PFSK-1 (cell line): ENCODE results near the gene CD82.
A peak's percentile ranks its signal among the peaks of the same experiment; 100 is the strongest.

Experiments
- FOXP2 ChIP-seq: optimal IDR thresholded peaks from 2 replicates; pipeline ENCODE3; 2011; ENCODE audit warnings: borderline replicate concordance, control low read depth, inconsistent platforms; ENCODE audit not compliant: insufficient read depth; ENCODE audit errors: extremely low read length, extremely low read depth
- POLR2AphosphoS5 ChIP-seq: IDR thresholded peaks from 2 replicates; pipeline ENCODE4 v1.6.1; 2012; ENCODE audit warnings: low read depth, mild to moderate bottlenecking, control low read depth, low read length, moderate library complexity
- SIN3A ChIP-seq: IDR thresholded peaks from 2 replicates; pipeline ENCODE4 v1.6.1; 2012; ENCODE audit warnings: mild to moderate bottlenecking, low read length, moderate library complexity, borderline replicate concordance; ENCODE audit not compliant: insufficient read depth
- TAF1 ChIP-seq: IDR thresholded peaks from 2 replicates; pipeline ENCODE4 v1.6.1; 2012; ENCODE audit warnings: low read length, control low read depth, borderline replicate concordance; ENCODE audit not compliant: insufficient read depth
- TF ChIP-seq, protein P1 (sequence below), 2 experiments: IDR thresholded peaks; 2 replicates each; pipeline versions ENCODE4 v1.6.1 to v1.8.0; 2011 to 2012; ENCODE audit warnings: low read depth in 2 of 2, low read length in 2 of 2, control low read depth in 1 of 2, inconsistent platforms in 1 of 2, mild to moderate bottlenecking in 1 of 2, moderate library complexity in 1 of 2; ENCODE audit not compliant: insufficient read depth in 1 of 2

CD82 gene

DNA sequence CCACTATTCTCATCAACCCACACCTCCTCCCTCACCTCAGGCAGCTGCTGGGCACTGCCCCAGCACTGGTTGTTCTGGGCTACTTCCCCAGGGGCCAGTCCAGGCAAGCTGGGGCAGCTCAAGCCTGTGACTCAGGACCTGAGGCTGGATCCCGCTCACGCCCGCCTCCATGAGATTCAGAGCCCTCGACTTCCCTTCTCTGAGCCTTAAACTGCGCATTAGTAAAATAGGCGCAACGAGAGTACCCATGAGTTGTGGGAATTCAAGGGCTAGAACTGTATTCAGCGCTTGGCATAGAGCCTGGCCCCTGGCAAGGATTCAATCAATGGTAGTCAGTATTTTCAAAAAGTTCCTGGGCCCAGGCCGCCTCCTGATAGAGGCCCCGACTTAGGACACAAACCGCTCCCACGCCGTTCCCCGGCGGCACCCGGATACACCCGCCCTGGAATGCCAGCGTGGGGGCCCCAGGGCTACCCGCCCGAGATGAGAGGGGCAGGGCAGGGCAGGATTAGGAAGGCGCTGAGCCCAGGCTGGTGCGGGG, 723 bp upstream of the CD82 start:
- TF ChIP-seq FOXP2, result no peak

DNA sequence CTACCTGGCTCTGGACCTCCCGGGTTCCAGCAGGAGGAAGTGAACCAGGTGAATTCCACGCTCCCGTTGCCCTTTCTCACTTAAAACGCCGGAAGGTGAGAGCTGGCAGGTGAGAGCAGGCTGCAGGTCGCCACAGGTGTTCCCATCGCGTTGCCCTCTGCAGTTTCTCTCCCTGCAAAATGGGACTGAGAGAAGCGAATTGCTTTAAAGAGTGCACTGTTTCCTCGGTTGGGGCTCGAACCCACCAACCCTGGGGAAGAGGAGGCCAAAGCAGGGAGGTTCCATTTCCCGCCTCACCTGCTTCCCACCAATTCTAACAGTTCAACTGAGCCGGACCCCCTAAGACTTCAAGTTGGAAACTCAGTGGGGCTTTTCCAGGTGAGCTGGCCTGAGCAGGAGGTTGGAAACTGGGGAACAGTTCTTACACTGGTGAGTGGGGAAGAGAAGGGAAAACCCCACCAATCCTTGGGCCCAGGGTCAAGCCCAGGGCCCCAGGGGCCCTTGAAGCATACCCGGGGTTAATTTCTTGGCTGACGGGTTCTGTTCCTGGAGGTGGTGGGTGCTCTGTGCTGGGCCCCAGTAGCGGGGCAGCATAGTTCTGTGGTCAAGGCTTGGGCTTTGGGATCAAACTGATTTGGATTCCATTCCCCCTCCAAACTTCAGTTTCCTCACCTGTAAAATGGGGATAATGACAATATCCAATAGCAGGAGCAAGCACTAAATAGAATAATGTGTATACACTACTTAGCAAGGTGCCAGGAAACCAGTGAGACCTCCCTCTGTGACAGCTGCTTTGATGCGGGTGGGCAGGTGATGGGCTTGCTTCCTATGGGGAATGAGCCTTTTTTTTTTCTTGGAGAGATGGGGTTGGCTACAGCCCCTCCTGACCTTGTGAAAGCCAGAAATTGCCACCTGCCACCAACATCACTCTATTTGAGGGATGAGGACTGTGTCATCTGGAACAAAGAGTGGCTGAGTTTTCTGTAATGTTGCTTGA, 788 bp downstream of the CD82 start:
- TF ChIP-seq TAF1, result no peak
- TF ChIP-seq SIN3A, result no peak
- no peak for TF ChIP-seq FOXP2

DNA sequence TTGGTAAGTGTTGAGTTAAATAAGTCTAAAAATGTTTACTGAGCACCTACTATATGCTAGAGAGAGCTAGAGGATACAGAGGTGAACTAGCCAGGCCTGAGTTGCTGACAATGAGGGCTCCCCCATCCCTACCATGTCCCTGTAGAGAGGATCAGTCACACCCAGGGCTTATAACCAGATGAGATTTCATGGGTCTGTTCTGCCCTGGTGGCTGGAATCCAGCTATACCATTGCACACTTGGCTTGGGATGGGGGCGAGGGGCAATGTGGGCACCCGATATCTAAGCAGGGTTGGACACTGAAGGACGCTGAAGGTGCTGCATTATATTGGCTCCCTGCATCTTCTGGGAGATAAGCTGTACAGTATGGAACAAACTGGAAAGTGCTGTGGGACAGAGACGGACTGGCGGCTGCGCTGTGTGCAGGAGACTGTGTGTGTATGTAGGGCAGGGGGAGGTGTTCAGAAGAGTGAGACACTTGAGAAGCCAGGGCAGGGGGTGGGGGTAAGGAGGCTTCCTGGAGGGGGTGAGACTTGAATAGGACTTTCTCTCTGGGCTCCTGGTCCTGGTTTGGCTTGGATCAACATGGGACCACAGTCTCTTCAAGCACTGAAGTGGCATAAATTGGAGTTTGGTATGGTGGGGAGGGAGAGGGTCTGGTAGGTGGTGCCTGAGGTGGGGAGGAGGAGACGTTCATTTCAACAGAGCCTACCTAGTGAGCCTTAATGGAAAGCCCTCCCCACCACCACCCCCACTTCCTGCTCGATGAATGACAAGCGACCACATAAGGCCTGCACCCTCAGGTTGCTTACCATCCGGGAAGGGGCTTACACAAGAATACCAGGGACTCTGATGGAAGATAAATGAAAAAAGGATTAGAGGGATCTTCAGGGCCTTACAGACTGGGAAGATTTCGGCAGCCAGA, 1.8 kb downstream of the CD82 start:
- TF ChIP-seq SIN3A (no peak), TAF1 (no peak)

DNA sequence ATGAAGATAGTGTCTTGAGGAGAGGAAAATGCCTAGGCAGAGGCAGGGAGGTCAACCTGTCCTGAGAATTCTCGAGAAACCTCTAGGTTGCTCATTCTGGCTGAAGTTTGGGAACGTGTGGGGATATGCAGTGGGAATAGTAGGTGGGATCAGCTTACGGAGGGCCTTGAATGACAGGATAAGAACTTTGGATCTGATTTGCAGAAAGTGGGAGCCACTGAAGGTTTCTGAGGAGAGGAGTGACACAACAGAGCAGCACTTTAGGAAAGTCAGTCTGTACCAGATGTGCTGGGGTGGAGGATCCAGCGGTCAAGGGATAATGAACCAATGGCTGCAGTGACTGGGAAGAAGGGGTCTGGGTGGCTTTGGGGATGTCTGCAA, 2.4 kb downstream of the CD82 start:
- TF ChIP-seq TAF1 (no peak), POLR2AphosphoS5 (no peak), SIN3A (no peak), FOXP2 (no peak)
- TF ChIP-seq, protein P1, sequence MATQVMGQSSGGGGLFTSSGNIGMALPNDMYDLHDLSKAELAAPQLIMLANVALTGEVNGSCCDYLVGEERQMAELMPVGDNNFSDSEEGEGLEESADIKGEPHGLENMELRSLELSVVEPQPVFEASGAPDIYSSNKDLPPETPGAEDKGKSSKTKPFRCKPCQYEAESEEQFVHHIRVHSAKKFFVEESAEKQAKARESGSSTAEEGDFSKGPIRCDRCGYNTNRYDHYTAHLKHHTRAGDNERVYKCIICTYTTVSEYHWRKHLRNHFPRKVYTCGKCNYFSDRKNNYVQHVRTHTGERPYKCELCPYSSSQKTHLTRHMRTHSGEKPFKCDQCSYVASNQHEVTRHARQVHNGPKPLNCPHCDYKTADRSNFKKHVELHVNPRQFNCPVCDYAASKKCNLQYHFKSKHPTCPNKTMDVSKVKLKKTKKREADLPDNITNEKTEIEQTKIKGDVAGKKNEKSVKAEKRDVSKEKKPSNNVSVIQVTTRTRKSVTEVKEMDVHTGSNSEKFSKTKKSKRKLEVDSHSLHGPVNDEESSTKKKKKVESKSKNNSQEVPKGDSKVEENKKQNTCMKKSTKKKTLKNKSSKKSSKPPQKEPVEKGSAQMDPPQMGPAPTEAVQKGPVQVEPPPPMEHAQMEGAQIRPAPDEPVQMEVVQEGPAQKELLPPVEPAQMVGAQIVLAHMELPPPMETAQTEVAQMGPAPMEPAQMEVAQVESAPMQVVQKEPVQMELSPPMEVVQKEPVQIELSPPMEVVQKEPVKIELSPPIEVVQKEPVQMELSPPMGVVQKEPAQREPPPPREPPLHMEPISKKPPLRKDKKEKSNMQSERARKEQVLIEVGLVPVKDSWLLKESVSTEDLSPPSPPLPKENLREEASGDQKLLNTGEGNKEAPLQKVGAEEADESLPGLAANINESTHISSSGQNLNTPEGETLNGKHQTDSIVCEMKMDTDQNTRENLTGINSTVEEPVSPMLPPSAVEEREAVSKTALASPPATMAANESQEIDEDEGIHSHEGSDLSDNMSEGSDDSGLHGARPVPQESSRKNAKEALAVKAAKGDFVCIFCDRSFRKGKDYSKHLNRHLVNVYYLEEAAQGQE (IDR thresholded peaks at IDR 0.05; ENCODE audit: insufficient read depth in 1 of 2, low read depth in 2 of 2, low read length in 2 of 2), result no peak

DNA sequence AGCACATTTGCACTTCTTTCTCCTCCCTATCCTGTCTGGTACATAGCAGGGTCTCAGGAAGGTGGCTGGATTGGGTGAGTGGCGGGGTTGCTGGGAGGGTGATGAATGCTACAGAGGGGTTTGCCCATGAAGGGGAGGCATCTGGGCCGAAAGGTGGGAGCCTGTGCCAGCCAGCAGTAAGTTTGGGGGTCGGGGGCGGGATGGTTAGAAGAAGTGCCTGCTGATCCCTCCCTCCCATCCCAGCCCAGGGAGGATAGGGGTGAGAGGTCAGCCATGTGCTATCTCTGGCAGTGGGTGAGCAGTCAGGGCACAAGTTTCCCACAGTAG, 2.8 kb downstream of the CD82 start:
- no peak for TF ChIP-seq FOXP2
- TF ChIP-seq, protein P1 (IDR thresholded peaks at IDR 0.05; ENCODE audit: insufficient read depth in 1 of 2, low read depth in 2 of 2, low read length in 2 of 2), result no peak
- TF ChIP-seq POLR2AphosphoS5, result no peak
- TF ChIP-seq SIN3A, result no peak
- TF ChIP-seq TAF1, result no peak

DNA sequence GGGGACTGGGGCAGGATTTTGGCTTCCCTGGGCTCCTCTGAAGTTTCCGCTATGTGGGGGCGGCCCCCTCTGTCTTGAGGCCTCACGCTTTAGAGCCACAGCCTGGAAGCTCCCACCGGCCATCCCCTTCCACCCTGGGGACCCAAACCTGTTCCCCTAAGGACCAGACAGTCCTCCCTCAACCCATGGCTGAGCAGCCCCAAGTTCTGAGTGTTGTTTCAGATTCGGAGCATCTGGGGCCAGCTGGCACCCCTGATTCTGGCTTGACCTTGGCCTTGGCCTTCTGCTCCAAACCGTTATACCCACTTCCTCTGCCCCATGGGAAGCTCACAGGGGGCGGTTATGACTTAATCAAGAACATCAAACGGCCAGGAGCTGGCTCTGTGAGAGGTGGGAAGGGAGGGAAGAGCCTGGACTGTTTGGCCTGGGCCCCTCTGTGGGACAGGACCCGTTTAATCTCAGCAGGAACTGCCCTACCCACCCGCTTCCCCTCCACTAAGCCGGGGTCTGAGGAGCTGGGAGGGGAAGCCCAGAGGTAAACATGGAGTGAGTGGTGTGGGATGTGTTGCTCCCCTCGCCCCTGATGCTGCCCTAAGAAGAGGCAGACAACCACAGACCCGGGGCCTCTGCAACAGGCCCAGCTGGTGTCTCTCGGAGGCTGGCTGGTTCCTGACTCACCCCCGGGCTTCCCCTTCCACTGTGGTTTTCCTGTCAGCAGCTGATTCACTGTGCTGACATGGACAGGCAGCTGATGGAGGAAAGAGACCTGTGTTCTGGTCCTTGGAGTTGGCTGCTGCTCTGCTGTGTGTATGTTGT, 3.4 kb downstream of the CD82 start:
- TF ChIP-seq FOXP2, result peak; percentile 15
- TF ChIP-seq POLR2AphosphoS5, result no peak
- TF ChIP-seq SIN3A, result peak; percentile 62; the same call in 1 of the 2 replicates
